Fibroblast of skin of abdomen (primary cell): ENCODE data around the gene CPT1B. TPM values are rescaled to one million over a fixed set of nuclear protein-coding genes. Genes with fewer than 3 reads are reported as not detected.
"Not testable (repeated sequence)": the region's sequence is repeated elsewhere in the genome, so short reads cannot be mapped to it uniquely, and the experiment has no call there.

Experiments used
- DNase-seq: peaks from one replicate; pipeline ENCODE4 v3.0.0-alpha.2; 2013
- polyA plus RNA-seq, 2 experiments: library from polyadenylated mRNA; unstranded; fragments of 120-200 nt; gene quantifications; one replicate each; pipeline ENCODE4 v1.2.1, GENCODE V29; 2013; ENCODE audit not compliant: insufficient read length in 2 of 2

The CPT1B gene
- 3.6 TPM for polyA plus RNA-seq (2013, experiment 1 of 2; ENCODE audit: insufficient read length)
- 2.8 TPM for polyA plus RNA-seq (2013, experiment 2 of 2; ENCODE audit: insufficient read length)

GRCh38 chr22:50577987-50578775, at the start of gene CPT1B:
Gene CPT1B, minus strand, starts transcription at chr22:50578427. Its CDS starts 512 bp downstream, at chr22:50577915.
- no peak for DNase-seq

- no peak for DNase-seq
Observed at GRCh38 chr22:50626850-50627641, 48.8 kb upstream of the CPT1B start.

GRCh38 chr22:50626314-50626849, 48.2 kb upstream of the CPT1B start:
- DNase-seq: no peak

GRCh38 chr22:50625568-50626313, 47.5 kb upstream of the CPT1B start:
- no peak for DNase-seq

- no peak for DNase-seq
Observed at GRCh38 chr22:50625131-50625567, 46.9 kb upstream of the CPT1B start.

GRCh38 chr22:50624347-50625130, 46.3 kb upstream of the CPT1B start:
- no peak for DNase-seq

GRCh38 chr22:50622723-50623327, 44.6 kb upstream of the CPT1B start:
- no peak for DNase-seq

- no peak for DNase-seq
Observed at GRCh38 chr22:50621948-50622722, 43.9 kb upstream of the CPT1B start.

- no peak for DNase-seq
Observed at GRCh38 chr22:50621356-50621880, 43.2 kb upstream of the CPT1B start.

- DNase-seq: no peak
Observed at GRCh38 chr22:50620593-50621355, 42.5 kb upstream of the CPT1B start.

GRCh38 chr22:50614296-50614695, 36.1 kb upstream of the CPT1B start:
- not testable (repeated sequence) for DNase-seq

GRCh38 chr22:50613291-50613981, 35.2 kb upstream of the CPT1B start:
- DNase-seq: no peak

- DNase-seq: no peak
Observed at GRCh38 chr22:50612528-50613221, 34.4 kb upstream of the CPT1B start.

GRCh38 chr22:50612168-50612527, 33.9 kb upstream of the CPT1B start:
- DNase-seq: no peak

- DNase-seq: no peak
Observed at GRCh38 chr22:50611341-50612060, 33.3 kb upstream of the CPT1B start.

- DNase-seq: no peak
Observed at GRCh38 chr22:50610581-50610980, 32.4 kb upstream of the CPT1B start.

GRCh38 chr22:50610041-50610451, 31.8 kb upstream of the CPT1B start:
- DNase-seq: no peak
